SU-DHL-6 (cell line): ENCODE data around the gene ZNF189.

Source experiments
- CTCF ChIP-seq: fragments of 200-600 bp; sonication (generic); IDR thresholded peaks from one replicate; pipeline ENCODE4 v1.5.1; 2017; ENCODE audit warnings: antibody characterized with exemption, mild to moderate bottlenecking, low read length, moderate library complexity; ENCODE audit not compliant: insufficient read depth, poor library complexity, severe bottlenecking
- EZH2phosphoT487 ChIP-seq: fragments of 200-600 bp; sonication (generic), shearing (Covaris generic); conservative IDR thresholded peaks from 2 replicates; pipeline ENCODE4 v1.6.1; 2018; ENCODE audit warnings: mild to moderate bottlenecking, antibody characterized with exemption, low read length, moderate library complexity, mixed read lengths

- no peak for TF ChIP-seq CTCF
- no peak for TF ChIP-seq EZH2phosphoT487
Measured at GRCh38 chr9:101442318-101442717, 43.7 kb downstream of the ZNF189 start.
